ENCODE results near the gene USP36.
"Not testable (repeated sequence)": the region's sequence is repeated elsewhere in the genome, so short reads cannot be mapped to it uniquely, and the experiment has no call there.

The USP36 gene

DNA sequence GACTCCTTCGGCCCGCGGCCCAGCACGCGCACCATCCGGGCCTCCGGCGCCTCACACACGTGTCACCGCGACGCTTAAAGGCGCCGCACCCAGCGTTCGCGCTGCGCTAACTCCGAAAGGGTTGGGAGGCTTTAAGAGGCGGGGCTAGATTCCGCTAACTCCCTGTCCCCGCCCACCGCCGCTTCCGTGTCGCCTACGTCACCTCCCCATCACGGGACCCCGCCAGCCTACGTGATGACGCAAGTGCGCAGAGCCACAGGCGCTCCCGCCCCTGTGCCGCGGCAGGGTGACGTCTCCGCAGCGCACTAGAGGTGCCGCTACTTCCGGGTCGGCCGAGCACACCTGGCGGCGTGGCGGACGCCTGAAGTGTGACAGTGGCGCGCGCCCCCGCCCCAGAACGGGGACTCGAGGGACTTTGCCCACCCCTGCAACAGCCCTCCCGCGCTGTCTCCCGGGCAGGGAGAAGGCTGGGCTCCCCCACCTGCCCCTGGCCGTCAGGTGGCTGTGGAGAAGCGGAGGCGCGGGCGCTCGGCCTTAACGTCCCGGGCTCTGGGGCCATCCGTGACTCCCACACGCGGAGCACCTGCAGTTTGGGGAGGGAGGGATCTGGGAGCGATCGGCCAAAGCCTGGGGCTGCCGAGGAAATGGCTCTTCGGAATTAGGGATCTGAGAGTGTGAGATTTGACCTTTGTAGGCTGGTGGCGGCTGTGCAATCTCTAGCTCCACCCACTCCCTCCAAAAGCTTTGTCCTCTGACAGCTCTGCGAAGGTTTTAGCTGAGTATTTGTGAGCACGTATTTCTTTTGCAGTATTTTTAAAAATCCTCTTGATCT is at the start of gene USP36:
Gene USP36 (minus strand): TSS at position 35 of the 832 bp plus-strand sequence. CDS start 4,451 bp downstream, outside the sequence.
- peak within 1 kb of the TSS; percentile 86 for H3K4me3 ChIP-seq (ENCODE audit: low read depth, low read length)

DNA sequence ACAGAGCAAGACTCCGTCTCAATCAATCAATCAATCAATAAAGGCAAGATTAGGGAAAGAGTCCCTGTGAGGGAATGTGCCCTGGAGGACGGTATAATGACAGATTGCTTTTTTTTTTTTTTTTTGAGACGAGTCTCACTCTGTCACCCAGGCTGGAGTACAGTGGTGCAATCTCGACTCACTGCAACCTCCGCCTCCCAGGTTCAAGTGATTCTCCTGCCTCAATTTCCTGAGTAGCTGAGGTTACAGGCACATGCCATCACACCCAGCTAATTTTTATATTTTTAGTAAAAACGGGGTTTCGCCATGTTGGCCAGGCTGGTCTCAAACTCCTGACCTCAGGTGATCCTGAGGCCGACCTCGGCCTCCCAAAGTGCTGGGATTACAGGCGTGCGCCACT is 49.5 kb upstream of the USP36 start:
- not testable (repeated sequence) for H3K4me3 ChIP-seq (ENCODE audit: low read depth, low read length)

DNA sequence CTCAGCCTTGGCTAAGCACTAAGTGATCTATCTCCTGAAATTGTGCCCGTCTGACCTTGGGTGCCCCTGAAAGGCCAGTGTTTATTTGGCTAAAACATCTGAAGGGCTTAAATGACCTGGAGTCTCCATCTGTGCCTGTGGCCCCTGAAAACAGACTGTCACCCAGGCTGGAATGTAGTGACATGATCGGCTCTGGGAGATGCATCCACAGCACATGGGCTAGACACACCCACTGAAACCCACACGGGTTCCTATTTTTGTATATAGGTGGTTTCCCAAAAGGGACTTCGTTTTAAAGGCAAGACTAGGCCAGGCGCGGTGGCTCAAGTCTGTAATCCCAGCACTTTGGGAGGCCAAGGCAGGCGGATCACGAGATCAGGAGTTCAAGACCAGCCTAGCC is 48.9 kb upstream of the USP36 start:
- H3K4me3 ChIP-seq (ENCODE audit: low read depth, low read length): no peak overlapping the region

DNA sequence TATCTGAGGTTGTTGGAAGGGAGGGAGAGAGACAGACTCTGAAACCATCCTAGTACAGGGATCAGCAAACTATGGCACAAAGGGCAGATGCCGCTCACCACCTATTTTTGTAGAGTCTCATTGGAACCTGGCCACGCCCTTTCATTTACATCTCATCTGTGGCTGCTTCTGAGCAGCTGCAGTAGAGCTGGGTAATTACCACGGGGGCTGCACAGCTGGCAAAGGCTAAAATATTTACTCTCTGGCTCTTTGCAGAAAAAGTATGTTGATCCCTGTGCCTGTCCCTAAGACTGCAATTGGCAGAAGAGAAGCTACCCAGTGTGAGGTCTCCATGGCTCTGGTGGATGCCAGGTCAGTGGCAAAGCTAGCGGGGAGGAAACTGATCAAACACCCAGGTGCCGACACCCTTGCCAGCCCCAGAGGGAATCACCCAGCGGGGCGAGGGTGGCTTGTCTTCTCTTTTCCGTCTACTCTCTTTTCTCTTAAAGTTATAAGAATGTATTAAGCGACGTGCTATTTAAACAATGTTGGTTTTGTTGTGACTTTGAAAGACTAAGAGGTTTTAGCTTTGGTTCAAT is 48.4 kb upstream of the USP36 start:
- no peak overlapping the region for H3K4me3 ChIP-seq (ENCODE audit: low read depth, low read length)

DNA sequence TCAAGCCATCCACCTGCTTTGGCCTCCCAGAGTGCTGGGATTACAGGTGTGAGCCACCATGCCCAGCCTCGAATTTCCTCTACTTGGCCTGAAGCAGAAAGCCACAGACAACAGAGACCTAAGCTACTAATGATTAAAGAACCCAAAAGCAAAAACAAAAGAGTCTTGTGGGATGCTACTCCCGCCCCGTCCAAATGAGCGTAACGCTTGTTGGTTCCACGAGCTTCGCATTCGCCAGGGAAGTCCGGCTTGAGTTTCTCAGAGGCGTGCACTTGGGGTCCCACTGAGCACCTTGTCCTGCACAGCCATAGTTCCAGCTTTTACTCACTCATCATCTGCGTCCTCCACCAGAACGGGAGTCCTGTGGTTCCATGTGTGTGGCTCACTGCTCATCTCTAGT is 46.3 kb upstream of the USP36 start:
- no peak overlapping the region for H3K4me3 ChIP-seq (ENCODE audit: low read depth, low read length)

DNA sequence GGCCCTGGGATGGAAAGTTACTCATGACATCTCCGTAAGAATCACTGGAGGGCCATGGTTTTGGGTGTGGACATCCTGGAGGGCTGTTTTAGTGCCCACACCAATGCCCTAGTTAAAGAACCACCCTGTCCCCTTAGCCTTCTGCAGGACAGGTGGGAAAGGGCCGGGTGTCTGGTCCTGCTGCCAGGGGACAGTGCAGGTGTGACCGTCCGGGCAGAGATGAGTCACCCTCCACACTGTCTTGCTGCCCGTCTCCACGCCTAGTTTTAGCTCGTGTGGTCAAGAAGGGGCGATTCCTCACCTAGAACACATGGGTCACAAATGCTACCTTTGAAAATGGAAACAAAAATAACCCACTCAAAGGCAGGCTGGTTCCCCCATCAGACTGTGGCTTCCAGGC is 45.3 kb upstream of the USP36 start:
- no peak overlapping the region for H3K4me3 ChIP-seq (ENCODE audit: low read depth, low read length)

DNA sequence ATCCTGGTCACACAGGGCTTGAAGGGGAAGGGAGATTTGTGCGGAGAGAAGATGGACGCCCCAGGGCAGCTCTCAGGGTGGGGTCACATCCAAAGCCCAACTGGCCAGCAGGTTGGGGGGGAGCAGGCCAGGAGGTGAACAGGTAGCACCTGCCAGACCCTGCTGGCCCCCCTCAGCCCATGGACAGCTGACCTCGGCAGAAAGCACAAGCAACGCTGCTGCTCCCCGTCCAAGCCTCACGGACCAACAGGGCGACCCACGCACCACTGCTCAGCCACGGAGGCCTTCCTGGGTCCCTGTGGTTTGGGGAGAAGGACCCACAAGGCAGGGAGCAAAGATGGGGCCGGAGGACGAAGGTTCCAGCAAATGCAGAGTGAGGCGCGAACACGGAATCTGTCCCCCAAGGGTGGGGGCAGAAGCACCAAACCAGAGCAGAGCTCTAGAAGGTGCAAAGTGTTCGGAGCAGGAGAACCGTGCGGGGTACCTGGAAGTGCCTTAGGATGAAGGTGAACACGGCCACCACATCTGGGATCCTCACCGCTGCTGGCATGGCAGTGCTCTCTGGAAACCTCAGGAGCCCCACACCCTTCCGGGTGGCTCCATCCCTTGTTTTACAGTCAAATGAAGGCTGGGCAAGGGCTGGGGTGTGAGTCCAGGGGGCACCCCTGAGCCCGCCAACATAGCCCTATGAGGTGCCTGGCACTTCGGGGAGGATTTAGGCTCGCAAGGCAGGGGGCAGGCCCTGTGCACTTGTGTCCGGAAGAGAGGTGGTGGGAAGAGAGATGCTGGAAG is 44.5 kb upstream of the USP36 start:
- H3K4me3 ChIP-seq (ENCODE audit: low read depth, low read length): no peak overlapping the region

DNA sequence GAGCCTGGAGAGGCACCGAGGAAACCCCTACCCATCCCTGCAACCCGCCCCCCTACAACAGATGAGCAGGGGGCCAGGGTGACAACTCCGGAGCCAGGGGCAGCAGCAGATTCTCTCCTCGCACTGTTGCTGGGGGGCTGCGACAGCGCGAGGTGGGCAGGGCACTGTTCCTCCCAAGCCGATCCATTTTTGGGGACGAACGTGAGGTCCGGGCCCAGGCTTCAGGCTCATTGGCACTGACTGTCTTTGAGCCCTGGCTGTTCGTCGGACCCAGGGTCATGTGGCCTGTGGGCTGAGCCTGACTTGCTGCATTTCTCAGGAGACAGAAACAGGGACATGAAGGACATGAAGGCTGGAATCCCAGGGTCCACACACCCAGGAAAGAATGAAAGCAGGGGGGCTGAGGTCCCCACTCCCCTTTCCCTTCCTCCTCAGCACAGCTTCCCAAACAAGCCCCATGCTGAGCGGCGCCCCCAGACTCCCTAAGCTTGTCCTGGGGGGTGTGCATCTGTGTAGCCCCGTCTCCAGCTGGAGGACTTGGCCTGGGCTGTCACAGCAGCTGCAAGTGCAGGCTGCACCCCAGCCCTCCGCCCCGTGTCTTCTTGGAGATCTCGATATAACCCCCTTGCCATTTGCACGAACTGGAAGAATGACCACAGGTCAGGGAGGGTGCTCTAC is 43.7 kb upstream of the USP36 start:
- no peak overlapping the region for H3K4me3 ChIP-seq (ENCODE audit: low read depth, low read length)

DNA sequence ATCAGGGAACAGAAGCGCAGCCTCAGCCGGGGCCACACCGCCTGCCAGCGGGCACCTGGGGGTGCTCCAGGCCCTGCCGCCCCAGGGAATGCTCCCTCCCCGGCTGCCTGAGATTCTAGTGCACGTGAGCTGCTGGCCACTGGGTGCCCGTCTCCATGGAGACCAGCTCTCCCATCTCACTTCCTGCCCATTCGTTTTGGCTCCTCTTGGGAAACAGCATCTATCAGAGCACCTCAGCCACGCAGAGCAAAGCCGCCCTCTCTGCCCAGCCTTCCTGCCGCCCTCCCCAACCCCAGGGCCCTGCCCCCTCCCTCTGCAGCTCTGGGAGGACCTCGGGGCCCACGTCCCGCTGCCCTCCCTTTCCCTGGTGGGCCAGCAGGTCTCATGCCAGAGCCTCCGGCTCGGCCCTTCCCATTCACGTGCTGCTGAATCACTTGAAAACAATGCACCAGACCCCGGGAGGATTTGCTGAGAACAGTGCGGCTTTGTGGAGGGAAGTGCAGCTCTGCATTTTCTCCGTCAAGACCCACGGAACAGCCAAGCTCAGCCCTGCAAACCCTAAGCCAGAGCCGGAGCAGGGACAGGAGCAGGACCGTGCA is 43.0 kb upstream of the USP36 start:
- H3K4me3 ChIP-seq (ENCODE audit: low read depth, low read length): no peak overlapping the region

DNA sequence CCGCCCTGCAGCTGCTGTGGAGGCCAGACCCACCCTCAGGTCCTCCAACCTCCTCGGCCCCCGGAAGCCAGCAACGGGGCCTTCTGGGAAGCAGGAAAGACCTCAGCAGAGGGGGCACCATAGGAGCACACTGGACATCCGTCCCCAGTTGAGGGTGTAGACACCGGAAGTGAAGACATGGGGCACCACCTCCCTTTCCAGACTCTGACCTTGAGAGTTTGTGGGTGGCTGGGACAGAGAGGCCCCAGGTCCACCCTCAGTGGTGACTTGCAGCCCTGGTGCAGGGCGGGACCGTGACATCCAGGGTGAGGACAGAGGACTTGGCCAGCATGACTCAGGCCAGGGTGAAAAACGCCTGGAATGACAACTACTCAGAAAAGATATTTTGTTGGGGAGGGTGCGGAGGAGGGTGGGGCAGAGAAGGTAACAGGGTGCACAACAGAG is 42.5 kb upstream of the USP36 start:
- H3K4me3 ChIP-seq (ENCODE audit: low read depth, low read length): no peak overlapping the region

DNA sequence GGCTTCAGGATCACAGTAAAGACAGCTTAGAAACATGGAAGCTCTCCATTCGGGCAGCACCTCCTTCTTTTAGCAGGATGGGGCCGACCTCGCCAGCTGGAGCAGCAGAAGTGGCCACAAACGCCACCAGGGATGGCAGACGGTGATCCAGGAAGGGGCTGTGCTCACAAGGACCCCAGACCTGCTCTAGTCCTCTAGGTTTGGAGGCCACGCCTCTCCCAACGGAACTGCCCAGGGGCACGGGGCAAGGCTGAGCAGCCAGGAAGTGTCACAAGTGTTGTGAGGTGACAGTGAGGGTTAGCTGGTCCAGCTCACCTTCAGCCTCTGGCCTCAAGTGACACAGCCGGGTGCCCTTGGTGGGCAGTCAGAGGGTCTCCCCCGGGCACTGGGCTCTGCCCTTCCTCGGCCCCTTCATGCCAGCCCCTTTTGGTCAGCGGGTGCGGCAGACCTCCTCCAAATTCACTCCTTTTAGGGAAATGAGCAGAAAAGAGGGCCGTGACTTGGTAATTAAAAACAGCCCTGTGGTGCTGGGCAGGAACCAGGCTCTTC is 42.0 kb upstream of the USP36 start:
- H3K4me3 ChIP-seq (ENCODE audit: low read depth, low read length): no peak overlapping the region

DNA sequence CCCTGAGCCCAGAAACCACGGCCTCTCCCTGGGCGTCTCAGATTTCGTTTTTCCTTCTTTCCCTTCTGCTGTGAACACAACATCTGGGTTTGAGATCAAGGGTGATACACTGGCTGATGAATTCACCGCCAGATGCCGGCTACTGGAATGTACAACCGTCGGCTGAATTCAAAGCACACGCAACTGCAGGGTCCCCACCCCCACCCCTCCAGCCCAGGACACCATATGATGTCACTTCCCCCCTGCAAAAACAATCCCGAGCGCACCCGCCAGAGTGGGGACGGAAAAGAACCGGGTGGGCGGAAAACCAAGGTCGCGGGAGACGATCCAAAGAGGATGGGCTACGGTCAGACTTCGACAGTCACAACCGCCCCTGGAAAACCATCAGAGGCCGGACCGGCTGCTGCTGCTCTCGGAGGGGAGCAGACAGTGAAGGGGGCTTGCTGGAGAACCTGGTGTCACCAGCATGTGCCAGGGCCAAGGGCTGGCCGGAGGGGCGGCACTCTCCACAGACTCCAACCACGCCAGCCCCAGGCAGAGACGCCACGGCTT is 39.1 kb upstream of the USP36 start:
- no peak overlapping the region for H3K4me3 ChIP-seq (ENCODE audit: low read depth, low read length)

DNA sequence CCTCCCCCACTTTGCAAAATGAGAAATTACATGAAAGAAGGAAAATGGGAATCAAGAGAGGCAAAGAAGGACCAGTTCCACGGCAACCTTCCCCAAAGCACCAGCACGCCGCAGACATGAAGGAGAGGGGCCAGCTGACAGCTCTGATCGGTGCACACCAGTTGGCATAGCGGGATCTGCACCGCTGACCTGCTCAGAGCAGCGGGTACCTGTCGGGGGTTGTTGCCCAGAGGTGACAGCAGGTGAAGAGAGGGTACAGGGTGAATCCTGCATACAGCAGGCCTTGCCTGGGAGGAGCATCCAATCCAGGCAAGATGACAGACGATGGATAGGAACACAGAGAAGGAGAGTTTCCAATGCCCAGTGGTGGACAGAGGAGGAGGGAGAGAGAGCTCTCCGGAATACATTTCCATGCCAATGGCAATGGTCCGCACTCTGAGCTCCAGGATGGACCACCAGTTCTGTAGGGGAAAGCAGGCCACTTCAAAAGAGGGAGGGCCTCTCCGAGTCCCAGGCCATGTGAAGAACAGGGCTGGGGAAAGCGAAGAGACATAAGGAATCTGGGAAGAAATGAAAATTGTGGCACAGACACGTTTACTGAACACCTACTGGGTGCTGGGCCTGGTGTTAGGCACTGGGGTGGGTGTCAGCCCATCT is 38.4 kb upstream of the USP36 start:
- no peak overlapping the region for H3K4me3 ChIP-seq (ENCODE audit: low read depth, low read length)

DNA sequence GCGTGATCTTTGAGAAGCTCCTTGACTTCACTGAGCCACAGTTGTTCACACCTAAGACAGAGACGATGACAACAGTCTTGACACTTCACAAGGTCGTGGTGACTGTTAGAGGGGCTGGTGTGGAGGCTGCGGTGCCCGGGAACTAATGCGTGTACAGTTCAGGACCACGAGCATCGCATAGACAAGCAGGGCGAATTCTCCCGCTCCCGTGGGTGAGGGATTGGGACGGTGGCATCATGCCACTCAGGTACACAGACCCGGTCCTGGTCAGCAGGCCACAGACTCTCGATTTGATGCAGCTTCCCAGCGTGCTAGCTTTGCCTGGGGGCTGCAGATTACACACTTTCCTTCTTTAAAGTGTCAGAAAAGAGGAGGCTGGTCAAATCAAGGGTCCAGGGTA is 37.6 kb upstream of the USP36 start:
- no peak overlapping the region for H3K4me3 ChIP-seq (ENCODE audit: low read depth, low read length)

DNA sequence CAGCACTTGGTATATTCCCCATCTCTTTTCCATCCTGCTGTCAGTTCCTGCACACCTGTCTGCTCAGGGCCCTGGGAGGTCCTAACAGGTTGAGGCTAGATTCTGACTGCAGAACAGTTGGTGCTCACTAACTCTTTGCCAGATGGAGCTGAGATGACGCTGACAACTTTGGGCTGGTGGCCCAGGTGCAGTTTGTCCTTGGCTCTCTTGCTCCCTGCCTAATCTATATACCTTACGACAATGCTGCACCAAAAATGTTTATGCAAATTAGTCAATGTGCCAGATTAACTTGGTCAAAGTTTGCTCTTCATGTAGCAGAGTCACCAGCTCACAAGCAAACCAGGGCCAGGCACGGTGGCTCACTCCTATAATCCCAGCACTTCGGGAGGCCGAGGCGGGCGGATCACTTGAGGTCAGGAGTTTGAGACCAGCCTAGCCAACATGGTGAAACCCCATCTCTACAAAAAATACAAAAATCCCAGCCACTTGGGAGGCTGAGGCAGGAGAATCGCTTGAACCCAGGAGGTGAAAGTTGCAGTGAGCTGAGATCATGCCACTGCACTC is 36.4 kb upstream of the USP36 start:
- not testable (repeated sequence) for H3K4me3 ChIP-seq (ENCODE audit: low read depth, low read length)

DNA sequence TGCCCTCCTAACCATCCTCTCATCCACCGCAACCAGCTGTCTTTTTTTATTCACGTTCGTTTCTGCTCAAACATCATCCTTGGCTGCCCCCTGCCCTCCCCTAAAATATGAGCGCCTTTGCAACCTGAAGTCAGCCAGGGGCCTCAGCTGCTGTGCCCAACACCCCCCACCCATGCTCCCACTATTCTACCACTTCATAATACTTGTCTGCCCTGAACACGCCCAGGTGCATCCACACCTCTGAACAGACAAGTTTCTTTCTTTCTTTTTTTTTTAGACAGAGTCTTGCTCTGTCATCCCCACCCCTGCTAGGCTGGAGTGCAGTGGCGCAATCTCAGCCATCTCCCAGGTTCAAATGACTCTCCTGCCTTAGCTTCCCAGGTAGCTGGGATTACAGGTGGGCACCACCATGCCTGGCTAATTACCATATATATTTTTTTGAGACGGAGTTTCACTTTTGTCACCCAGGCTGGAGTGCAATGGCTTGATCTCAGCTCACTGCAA is 35.5 kb upstream of the USP36 start:
- no peak overlapping the region for H3K4me3 ChIP-seq (ENCODE audit: low read depth, low read length)

DNA sequence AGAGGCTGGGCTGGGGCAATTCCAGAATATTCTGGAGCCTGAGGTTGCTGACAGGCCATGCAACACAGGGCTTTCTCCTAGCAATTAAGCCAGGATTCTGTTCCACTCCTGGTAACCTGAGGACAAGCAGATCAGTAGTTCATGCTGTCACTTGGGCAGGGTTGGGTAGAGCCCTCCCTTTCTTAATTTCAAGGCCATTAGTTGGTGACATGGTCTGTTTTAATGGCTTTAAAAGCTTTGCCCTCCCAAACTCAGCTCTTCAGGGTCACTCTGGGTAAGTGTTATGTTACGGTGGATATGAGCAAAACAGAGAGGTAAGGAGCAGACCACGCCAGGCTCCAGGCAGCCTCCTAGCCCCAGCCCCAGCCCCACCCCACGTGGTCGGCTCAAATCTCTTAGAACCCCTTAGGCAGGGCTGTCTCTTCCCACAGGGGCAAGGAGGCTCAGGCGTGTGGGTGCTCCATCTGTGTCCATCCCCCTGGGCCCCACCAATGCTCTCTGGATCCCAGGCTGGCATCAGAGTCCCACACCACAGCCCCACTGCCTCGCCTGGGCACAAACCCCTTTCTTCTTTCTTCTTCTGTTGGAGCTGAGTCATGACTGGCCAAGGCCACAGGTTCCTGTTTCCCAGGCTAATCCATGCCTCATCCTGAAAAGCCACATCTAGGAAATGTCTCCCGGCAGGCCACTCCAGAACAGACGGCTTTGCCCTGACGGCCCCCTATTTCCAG is 34.9 kb upstream of the USP36 start:
- H3K4me3 ChIP-seq (ENCODE audit: low read depth, low read length): no peak overlapping the region

DNA sequence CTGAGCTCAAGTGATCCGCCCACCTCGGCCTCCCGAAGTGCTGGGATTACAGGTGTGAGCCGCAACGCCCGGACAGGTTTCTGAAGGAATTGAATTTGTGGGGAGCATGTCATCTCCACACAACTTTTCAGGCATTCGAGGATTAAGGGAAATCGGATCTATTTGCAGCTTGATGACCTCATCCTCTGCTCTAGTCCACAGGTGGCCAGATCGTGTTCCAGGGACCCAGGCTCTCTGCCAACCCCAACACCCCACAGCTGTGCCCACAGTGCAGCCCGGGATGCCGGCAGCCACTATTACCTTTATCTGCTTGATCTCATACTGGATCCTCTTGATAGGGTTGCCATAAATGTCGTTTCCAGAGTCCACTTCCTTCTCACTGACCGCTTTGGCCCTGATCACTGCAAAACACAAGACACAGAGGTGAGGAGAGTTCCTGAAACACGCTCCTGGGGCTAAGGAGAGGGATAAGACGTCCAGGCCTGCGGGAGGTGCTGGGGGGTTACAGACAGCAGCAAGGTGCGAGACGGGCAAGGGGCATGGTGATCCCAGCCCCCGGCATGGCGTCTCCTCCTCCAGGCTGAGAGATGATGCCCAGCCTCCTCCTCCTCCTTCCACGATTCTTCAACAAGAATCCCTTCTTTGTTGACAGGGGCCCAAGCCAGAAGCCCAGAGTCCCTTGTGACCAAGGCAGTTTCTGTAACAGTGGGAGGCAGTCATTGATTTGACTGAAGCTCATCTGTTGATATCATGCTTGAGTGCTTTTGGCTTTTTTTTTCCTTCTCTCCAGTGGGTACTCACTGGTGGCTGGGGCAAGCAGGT is 33.1 kb upstream of the USP36 start:
- H3K4me3 ChIP-seq (ENCODE audit: low read depth, low read length): no peak overlapping the region

All from iPS-11a (cell line).